K562 (cell line): Measurements from ENCODE around the gene PLCL1. TPM values are rescaled to one million over a fixed set of nuclear protein-coding genes. Genes with fewer than 3 reads are reported as not detected.
A peak's percentile ranks its signal among the peaks of the same experiment; 100 is the strongest.

Source experiments
- BRF1 ChIP-seq: IDR thresholded peaks from 3 replicates; pipeline ENCODE4 v1.6.1; 2011; ENCODE audit warnings: borderline replicate concordance, mild to moderate bottlenecking; ENCODE audit not compliant: insufficient read length; ENCODE audit errors: extremely low read depth
- CBFA2T3 ChIP-seq: fragments of 450-650 bp; IDR thresholded peaks from 2 replicates; pipeline ENCODE4 v1.6.1; 2017
- CEBPB ChIP-seq: fragments of 450-650 bp; IDR thresholded peaks from 2 replicates; pipeline ENCODE4 v1.6.1; 2016; ENCODE audit warnings: missing genetic modification characterization, missing compliant biosample characterization
- HCFC1 ChIP-seq: IDR thresholded peaks from 2 replicates; pipeline ENCODE4 v1.6.1; 2012; ENCODE audit warnings: low read depth, low read length, improper control_type of control experiment
- HNRNPL ChIP-seq: fragments of 200-400 bp; formaldehyde crosslinking; IDR thresholded peaks from 2 replicates; pipeline ENCODE4 v1.6.1; 2017; ENCODE audit warnings: low read depth, mild to moderate bottlenecking, low read length
- KLF1 ChIP-seq: fragments of 450-650 bp; IDR thresholded peaks from 2 replicates; pipeline ENCODE4 v1.6.1; 2016; ENCODE audit warnings: missing genetic modification characterization, missing compliant biosample characterization
- MNT ChIP-seq, 2 experiments: fragments of 450-650 bp; conservative IDR thresholded peaks; 2 replicates each; pipeline ENCODE4 v1.6.1; 2017; ENCODE audit warnings: mild to moderate bottlenecking in 2 of 2, moderate library complexity in 2 of 2
- NR1H2 ChIP-seq: sonication (generic); formaldehyde crosslinking; IDR thresholded peaks from 2 replicates; pipeline ENCODE4 v1.4.0; 2020; ENCODE audit warnings: mild to moderate bottlenecking, missing genetic modification reagents
- NR2C2 ChIP-seq, 2 experiments: fragments of 200-800 bp in 1 of 2; sonication (Bioruptor generic) in 1 of 2; sonication (generic) in 1 of 2; formaldehyde crosslinking in 1 of 2; IDR thresholded peaks; 2 replicates each; pipeline versions ENCODE4 v1.6.1 to v1.8.0; 2016 to 2022; ENCODE audit warnings: mild to moderate bottlenecking in 1 of 2, missing compliant biosample characterization in 1 of 2, missing genetic modification characterization in 1 of 2, missing genetic modification reagents in 1 of 2
- RBM22 ChIP-seq: fragments of 200-400 bp; formaldehyde crosslinking; IDR thresholded peaks from 2 replicates; pipeline ENCODE4 v1.6.1; 2018; ENCODE audit warnings: low read length, low read depth; ENCODE audit not compliant: poor library complexity, severe bottlenecking
- polyA plus RNA-seq, 8 experiments: library from polyadenylated mRNA; depleted of rRNA in 4 of 8; stranded (reverse) in 5 of 8; unstranded in 3 of 8; fragments of >200 nt; fragmentation: Nextera tagmentation in 2 of 8; fragmentation: Illumina TruSeq in 1 of 8; extraction: Ambion mirVana in 2 of 8; extraction: Trizol in 1 of 8; gene quantifications; 2 replicates each; pipeline versions ENCODE4 v1.2.1 to v1.2.3, GENCODE V29; 2011 to 2014; ENCODE audit warnings: inconsistent platforms in 1 of 8, missing spikeins in 1 of 8
- total RNA-seq, 7 experiments: library from RNA; depleted of rRNA in 6 of 7; stranded (reverse); fragments of >200 nt in 6 of 7; fragmentation: Illumina TruSeq in 2 of 7; extraction: Trizol in 2 of 7; gene quantifications; 2 replicates each; pipeline versions ENCODE4 v1.2.1 to v1.2.3, GENCODE V29; 2011 to 2021; ENCODE audit warnings: low replicate concordance in 1 of 7
- TF ChIP-seq, protein P1 (sequence below), 2 experiments: fragments of 450-650 bp in 1 of 2; sonication (generic) in 1 of 2; formaldehyde crosslinking; conservative IDR thresholded peaks; 2 replicates each; pipeline versions ENCODE4 v1.4.0 to v1.8.1; 2020 to 2022; ENCODE audit warnings: mild to moderate bottlenecking in 1 of 2, missing genetic modification reagents in 1 of 2

Gene PLCL1
- total and polyA plus RNA-seq, 9 of the 15 experiments (the other 6 are each of a cell fraction or from before 2014, with no cell fraction given), result 2.0 to 17.7 (median 8.6) TPM

GRCh38 chr2:197927994-197928393, 123.6 kb downstream of the PLCL1 start (continued):
- peak; percentile 83 for TF ChIP-seq CEBPB (tag)
- no peak for TF ChIP-seq KLF1
- TF ChIP-seq HCFC1, result no peak
- no peak for TF ChIP-seq BRF1
- TF ChIP-seq, protein P1, sequence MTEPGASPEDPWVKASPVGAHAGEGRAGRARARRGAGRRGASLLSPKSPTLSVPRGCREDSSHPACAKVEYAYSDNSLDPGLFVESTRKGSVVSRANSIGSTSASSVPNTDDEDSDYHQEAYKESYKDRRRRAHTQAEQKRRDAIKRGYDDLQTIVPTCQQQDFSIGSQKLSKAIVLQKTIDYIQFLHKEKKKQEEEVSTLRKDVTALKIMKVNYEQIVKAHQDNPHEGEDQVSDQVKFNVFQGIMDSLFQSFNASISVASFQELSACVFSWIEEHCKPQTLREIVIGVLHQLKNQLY (CRISPR knock-in tag; conservative IDR thresholded peaks at IDR 0.05), result no peak
- TF ChIP-seq CBFA2T3, result no peak
- TF ChIP-seq HNRNPL, result no peak
- no peak for TF ChIP-seq NR1H2 (CRISPR knock-in tag)
- TF ChIP-seq NR2C2 (CRISPR knock-in tag; IDR thresholded peaks at IDR 0.05), result no peak
- no peak for TF ChIP-seq NR2C2 (tag; IDR thresholded peaks at IDR 0.05)
- no peak for TF ChIP-seq RBM22
- no peak for TF ChIP-seq MNT (conservative IDR thresholded peaks at IDR 0.05)
- TF ChIP-seq, all 486 proteins: peak for 7
